ENCODE measurements around the gene GALP. TPM values are rescaled to one million over a fixed set of nuclear protein-coding genes. Genes with fewer than 3 reads are reported as not detected.
"Not testable (repeated sequence)": the region's sequence is repeated elsewhere in the genome, so short reads cannot be mapped to it uniquely, and the experiment has no call there.

GALP gene
- total RNA-seq, 3 donors from 2014 or later (not counting 1 experiment from before 2014, with no cell fraction given) = not detected

DNA sequence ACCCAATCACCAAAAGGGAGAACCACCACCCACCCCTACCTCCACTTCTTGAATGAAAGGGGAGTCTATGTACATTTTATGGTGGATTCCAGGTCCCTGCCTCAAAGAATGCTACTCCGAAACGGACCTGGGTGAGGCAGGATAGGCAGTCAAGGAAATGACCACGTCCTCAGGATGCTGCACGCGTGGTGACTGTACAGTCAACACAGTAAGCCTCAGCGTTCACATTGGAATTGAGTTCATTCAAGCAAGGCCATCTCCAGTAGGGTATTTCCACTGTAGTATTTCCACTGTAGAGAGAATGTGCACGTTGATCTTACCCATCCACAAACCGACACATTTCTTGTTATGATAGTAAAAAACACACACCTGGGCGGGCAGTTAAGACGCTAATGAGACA, 43.2 kb downstream of the GALP start:
- Mint-ChIP-seq H3K4me3 (no peak overlapping the region), H3K27me3 (ENCODE audit: low read depth in 2 of 2) (peaks cover 9 to 12% of the 10 kb centered on the region in 2 donors), H3K36me3 (no peaks in the 10 kb centered on the region), H3K9me3 (no peaks in the 10 kb centered on the region), H3K27ac (no peak overlapping the region), H3K4me1 (peaks cover 0 to 5% of the 10 kb centered on the region in 2 donors)
- DNase-seq = no peak
- Histone ChIP-seq H3K4me3 (ENCODE audit: low read length) (no peak overlapping the region), H3K27ac (ENCODE audit: low read length) (no peak overlapping the region), H3K9me3 (ENCODE audit: control insufficient read depth, insufficient read depth, low read length) (no peaks in the 10 kb centered on the region), H3K36me3 (ENCODE audit: control insufficient read depth, insufficient read depth, low read length) (no peaks in the 10 kb centered on the region), H3K4me1 (ENCODE audit: control insufficient read depth, insufficient read depth, low read length) (no peaks in the 10 kb centered on the region), H3K27me3 (ENCODE audit: control insufficient read depth, insufficient read depth, low read length) (no peaks in the 10 kb centered on the region)
- intact Hi-C loops (cut with micrococcal nuclease) = no loop called here
- 91% methylated on average over 9 of the region's 10 CpGs for WGBS (ENCODE audit: insufficient coverage)
- TF ChIP-seq, protein P1, sequence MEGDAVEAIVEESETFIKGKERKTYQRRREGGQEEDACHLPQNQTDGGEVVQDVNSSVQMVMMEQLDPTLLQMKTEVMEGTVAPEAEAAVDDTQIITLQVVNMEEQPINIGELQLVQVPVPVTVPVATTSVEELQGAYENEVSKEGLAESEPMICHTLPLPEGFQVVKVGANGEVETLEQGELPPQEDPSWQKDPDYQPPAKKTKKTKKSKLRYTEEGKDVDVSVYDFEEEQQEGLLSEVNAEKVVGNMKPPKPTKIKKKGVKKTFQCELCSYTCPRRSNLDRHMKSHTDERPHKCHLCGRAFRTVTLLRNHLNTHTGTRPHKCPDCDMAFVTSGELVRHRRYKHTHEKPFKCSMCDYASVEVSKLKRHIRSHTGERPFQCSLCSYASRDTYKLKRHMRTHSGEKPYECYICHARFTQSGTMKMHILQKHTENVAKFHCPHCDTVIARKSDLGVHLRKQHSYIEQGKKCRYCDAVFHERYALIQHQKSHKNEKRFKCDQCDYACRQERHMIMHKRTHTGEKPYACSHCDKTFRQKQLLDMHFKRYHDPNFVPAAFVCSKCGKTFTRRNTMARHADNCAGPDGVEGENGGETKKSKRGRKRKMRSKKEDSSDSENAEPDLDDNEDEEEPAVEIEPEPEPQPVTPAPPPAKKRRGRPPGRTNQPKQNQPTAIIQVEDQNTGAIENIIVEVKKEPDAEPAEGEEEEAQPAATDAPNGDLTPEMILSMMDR (IDR thresholded peaks at IDR 0.05) = no peak
- ATAC-seq = no peak

DNA sequence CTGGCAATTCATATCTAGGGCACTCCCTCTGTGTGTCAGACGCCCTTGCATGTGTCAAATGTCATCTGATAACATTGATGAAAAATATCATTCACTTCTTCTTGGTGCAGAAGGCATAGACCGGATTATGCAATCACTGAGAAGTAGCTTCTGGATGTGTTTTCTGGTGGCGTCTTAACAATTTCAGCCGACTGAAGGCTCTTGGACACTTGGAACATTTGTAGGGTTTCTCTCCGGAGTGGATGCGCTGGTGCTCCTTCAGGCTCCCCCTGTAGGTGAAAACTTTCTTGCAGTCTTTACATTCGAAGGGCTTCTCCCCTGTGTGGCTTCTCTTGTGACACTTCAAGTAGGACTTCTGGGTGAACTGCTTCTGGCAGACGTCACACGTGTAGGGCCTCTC, 45.6 kb downstream of the GALP start:
- H3K9me3 ChIP-seq (ENCODE audit: control insufficient read depth, insufficient read depth, low read length); H3K27me3 ChIP-seq (ENCODE audit: control insufficient read depth, insufficient read depth, low read length); H3K27me3 Mint-ChIP-seq (ENCODE audit: low read depth in 2 of 2); H3K4me3 Mint-ChIP-seq; H3K27ac ChIP-seq (ENCODE audit: low read length); H3K36me3 Mint-ChIP-seq; H3K4me3 ChIP-seq (ENCODE audit: low read length); H3K4me1 ChIP-seq (ENCODE audit: control insufficient read depth, insufficient read depth, low read length); H3K9me3 Mint-ChIP-seq; H3K27ac Mint-ChIP-seq; H3K4me1 Mint-ChIP-seq; H3K36me3 ChIP-seq (ENCODE audit: control insufficient read depth, insufficient read depth, low read length); ATAC-seq; intact Hi-C loops (cut with micrococcal nuclease): not testable (repeated sequence)
- peak in 1 of 2 donors; percentile 4 for DNase-seq
- 77% methylated on average over 9 of the region's 9 CpGs for WGBS (ENCODE audit: insufficient coverage)

DNA sequence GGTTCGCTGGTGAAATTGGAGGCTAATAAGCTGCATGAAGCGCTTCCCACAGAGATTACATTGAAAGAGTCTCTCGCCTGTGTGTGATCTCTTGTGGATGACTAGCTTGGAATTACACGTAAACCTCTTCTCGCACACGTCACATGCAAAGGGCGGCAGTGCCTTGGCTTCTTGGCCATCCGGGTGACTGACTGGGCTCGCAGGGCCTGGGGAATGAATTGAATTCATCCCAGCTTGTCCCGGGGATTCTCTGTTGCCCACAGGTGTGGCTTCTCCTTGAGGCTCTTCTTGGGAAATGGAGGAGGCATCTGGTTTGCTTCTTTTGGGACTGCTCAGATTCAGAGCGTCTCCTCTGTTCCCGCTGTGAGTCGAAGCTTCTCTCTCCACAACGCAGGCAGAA, 46.0 kb downstream of the GALP start:
- peaks cover 6% of the 10 kb centered on the region in 2 donors for H3K27me3 Mint-ChIP-seq (ENCODE audit: low read depth in 2 of 2)
- H3K36me3 Mint-ChIP-seq = no peaks in the 10 kb centered on the region
- DNase-seq = no peak

DNA sequence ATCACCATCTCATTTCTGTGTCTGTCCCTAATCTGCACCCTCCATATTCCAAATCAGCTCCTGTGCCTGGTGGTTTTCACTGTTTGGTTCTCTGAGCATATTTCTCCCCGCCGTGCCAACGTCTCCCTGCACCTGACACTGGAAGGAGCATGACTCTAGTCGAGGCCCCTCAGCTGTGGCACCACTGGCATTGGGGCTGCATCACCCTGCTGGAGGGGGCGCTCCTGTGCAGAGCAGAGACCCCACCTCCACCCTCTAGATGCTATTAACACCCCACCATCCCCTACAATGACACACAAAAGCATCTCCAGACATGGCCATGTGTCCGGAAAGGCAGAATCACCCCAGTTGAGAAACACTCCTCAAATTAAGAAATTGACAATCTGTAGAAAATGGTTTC, 47.1 kb downstream of the GALP start:
- no peaks in the 10 kb centered on the region for H3K9me3 ChIP-seq (ENCODE audit: control insufficient read depth, insufficient read depth, low read length)
- no peaks in the 10 kb centered on the region for H3K36me3 ChIP-seq (ENCODE audit: control insufficient read depth, insufficient read depth, low read length)
- intact Hi-C loops (cut with micrococcal nuclease) = loop anchor here (1.0 kb wide), 1 partner anchor 17 kb away; no protein-coding TSS in a partner anchor
- no peak overlapping the region for H3K27ac ChIP-seq (ENCODE audit: low read length)
- no peaks in the 10 kb centered on the region for H3K36me3 Mint-ChIP-seq
- WGBS (ENCODE audit: insufficient coverage) = 86% methylated on average over 6 of the region's 6 CpGs
- H3K4me3 Mint-ChIP-seq = no peak overlapping the region
- no peak overlapping the region for H3K4me3 ChIP-seq (ENCODE audit: low read length)
- no peak overlapping the region for H3K27ac Mint-ChIP-seq
- no peak for DNase-seq
- no peaks in the 10 kb centered on the region for H3K9me3 Mint-ChIP-seq
- H3K27me3 Mint-ChIP-seq (ENCODE audit: low read depth in 2 of 2) = peaks cover 4 to 5% of the 10 kb centered on the region in 2 donors
- TF ChIP-seq, protein P1 (IDR thresholded peaks at IDR 0.05) = no peak
- H3K4me1 Mint-ChIP-seq = peaks cover 0 to 3% of the 10 kb centered on the region in 2 donors
- no peaks in the 10 kb centered on the region for H3K4me1 ChIP-seq (ENCODE audit: control insufficient read depth, insufficient read depth, low read length)
- H3K27me3 ChIP-seq (ENCODE audit: control insufficient read depth, insufficient read depth, low read length) = no peaks in the 10 kb centered on the region
- no peak for ATAC-seq

More for the DNA sequence above, 46.0 kb downstream of the GALP start:
- no peak overlapping the region for H3K27ac Mint-ChIP-seq
- Histone ChIP-seq H3K9me3 (ENCODE audit: control insufficient read depth, insufficient read depth, low read length) (no peaks in the 10 kb centered on the region), H3K36me3 (ENCODE audit: control insufficient read depth, insufficient read depth, low read length) (no peaks in the 10 kb centered on the region), H3K4me1 (ENCODE audit: control insufficient read depth, insufficient read depth, low read length) (no peaks in the 10 kb centered on the region), H3K27ac (ENCODE audit: low read length) (no peak overlapping the region), H3K4me3 (ENCODE audit: low read length) (no peak overlapping the region), H3K27me3 (ENCODE audit: control insufficient read depth, insufficient read depth, low read length) (no peaks in the 10 kb centered on the region)
- peaks cover 0 to 5% of the 10 kb centered on the region in 2 donors for H3K4me1 Mint-ChIP-seq
- H3K9me3 Mint-ChIP-seq = no peaks in the 10 kb centered on the region
- 91% methylated on average over 14 of the region's 14 CpGs for WGBS (ENCODE audit: insufficient coverage)
- intact Hi-C loops (cut with micrococcal nuclease) = no loop called here
- TF ChIP-seq, protein P1 (IDR thresholded peaks at IDR 0.05) = no peak
- no peak overlapping the region for H3K4me3 Mint-ChIP-seq
- ATAC-seq = no peak

Measured in natural killer cell (primary cell).